ENCODE results near the gene NAT9. TPM values are rescaled to one million over a fixed set of nuclear protein-coding genes. Genes with fewer than 3 reads are reported as not detected.

NAT9 gene, protein sequence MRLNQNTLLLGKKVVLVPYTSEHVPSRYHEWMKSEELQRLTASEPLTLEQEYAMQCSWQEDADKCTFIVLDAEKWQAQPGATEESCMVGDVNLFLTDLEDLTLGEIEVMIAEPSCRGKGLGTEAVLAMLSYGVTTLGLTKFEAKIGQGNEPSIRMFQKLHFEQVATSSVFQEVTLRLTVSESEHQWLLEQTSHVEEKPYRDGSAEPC
- 10 to 100 TPM; 44.4 to 49.6 TPM for total RNA-seq

DNA sequence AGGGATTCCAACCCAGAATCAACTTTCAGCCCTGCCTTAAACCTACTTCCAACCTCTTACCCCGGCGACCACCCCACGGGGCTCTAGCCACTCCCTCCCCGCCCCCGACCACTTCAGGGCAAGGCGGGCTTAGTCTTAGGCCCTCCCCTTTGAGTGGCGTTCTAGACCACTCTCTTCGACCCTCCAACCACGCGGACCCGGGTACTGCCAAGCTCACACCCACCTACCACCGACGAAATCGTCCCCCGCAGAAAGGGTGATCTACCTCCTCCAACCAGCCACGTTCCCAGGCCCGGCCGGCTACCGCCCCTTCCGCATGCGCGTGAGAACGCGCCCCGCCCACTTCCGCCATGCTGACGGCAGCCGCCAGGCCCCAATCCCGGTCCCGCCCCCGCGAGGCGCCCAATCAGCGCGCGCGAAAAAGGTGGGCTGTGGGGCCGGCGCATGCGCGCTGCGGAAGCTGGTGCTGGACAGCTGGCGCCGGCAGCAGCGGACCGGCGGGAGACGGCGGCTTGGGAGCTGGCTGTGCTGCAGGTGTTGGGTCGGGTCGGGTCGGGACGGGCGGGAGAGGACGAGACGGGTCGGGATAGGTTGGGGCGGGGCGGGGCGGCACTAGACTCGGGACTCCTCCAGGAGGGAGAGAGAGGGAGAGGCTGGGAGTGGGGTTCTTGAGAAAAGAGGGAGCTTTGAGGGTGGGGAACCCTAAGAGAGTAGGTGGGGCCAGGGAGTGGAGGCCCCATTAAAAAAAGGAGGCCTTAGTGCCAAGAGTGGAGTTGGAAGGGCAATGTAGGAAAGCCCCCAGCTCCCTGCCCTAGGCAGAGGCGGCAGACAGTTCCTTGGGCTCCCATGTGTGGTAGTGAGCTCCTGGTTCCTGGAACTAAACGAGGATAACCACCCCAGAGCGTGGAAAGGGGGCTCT is at the start of gene NAT9:
Gene NAT9, minus strand, starts transcription at position 302 of the 919 bp plus-strand sequence. CDS start 647 bp downstream, outside the sequence.
- ChIA-PET POLR2A (interaction anchor here (1.1 to 2.1 kb wide), 4 partner anchors 22 to 97 kb away, joined by 3 to 14 read pairs (median 6); partner anchors contain the start of gene FDXR), CTCF (interaction anchor here (0.6 to 9.4 kb wide), 7 partner anchors 15 to 185 kb away, joined by 3 to 152 read pairs (median 7); no protein-coding TSS in a partner anchor)

DNA sequence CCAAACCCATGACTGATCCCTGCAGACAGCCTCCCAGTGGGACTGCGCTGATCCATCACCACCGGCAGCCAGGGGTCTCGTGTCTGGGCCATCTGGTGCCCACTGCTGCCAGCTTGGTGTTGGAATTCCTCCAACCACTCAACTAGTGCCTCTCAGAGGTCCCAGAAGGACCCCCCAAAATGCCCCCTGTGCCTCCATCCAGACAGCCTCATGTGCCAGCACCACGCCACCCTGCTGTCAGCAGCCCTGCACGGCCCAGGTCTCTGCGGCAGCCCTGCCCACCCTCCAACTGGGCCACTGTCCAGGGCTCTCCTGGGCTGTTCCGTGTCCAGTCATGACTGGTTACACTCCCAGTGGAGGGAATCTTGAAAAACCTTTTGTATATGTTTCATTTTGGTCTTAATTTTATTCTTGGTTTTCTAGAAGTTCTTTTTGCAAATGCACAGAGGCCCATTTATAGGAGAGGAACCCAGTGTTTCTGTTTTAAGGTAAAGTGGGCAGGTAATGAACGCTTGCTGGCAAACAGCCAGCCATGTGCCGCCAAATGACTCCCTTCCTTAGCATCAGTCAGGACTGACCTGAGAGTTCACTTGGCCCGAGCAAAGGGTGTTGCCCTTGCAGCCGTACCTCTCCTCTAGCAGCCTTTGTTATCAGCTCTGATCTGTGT is 48.9 kb upstream of the NAT9 start:
- ChIA-PET POLR2A (no interaction called here), CTCF (no interaction called here)

DNA sequence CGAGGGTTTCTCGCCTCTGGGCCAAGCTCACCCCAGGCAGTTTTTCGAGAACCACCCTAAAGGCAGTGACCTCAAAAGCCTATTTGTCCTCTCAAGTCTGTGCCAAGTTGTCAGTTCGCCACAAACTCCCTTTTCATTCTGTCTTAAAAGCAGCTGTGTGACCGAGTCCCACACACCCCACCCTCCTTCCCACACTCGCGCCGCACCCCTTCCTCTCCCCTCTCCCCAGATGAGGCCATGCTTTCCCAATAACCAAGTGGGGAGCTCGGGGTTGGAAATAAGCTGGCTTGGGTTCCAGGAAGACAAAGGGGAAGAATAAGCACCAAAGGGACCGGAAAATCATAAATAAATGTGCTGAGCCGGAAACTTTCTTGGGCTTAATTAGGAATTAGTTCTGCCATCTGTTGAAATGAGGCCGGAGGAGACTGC is 46.8 kb upstream of the NAT9 start:
- CTCF ChIA-PET = interaction anchor here (1.0 kb wide), 1 partner anchor 31 kb away, joined by 3 read pairs; no protein-coding TSS in a partner anchor
- POLR2A ChIA-PET = no interaction called here

DNA sequence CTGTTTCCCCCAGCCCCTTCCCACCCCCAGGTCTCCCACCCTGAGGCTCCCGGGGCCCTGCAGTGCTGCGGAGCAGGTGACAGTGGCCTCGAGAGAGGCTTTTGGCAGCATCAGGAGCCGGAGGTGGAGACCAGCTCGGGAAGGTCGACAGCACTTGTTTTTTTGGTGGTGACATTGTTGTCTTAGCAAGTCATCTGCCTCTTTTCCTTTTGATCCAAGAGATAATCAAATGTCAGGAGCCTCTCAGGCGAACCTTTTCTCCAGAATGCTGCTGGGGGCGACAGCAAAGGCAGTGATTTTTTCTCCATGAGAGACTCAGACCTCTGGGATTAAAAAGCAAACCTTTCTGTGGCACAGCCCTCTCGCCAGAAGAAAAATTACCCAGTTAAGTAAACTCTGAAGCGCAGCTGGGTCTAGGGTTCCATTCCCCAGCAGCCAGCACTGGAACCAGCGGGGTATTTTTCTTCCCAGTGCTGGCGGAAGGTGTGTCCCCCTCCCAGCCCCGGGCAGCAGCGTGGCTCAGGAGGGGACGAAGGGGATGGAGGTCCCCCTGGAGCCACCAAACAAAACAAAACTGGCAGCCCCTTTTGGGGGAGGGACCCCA is 46.3 kb upstream of the NAT9 start:
- ChIA-PET POLR2A (no interaction called here), CTCF (interaction anchor here (1.0 kb wide), 1 partner anchor 31 kb away, joined by 3 read pairs; no protein-coding TSS in a partner anchor)

- CTCF ChIA-PET = no interaction called here
- POLR2A ChIA-PET = no interaction called here
Observed at GRCh38 chr17:74821655-74822334, 45.6 kb upstream of the NAT9 start.

DNA sequence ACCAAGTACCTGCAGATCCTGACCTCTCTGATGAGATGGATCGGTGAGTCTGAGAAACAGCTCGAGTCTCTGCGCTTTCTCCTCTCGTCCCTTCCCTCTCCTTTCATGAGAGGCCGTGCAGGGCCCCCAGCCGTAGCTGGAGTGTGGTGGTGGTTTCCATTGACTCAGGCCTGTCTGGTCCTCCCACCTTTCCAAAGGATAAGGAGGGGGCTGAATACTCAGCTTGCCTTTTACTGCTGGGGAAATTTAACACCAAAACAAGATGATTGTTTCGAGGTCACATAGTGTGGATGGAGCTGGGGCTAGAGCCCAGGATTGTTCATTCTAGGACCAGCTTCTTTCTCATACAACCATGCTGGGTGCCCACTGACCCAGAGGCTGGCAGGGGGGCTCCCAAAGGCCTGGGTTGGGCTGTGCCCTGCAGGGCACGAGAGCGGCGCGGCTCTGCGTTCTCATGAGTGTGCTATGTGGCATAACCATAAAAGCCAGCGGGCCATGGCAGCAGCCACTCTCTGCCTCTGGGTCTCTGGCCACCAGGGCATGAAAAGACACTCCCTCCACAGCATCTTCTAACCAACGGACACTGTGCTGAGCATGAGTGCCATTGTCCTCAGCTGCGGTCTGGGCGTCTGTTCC is 43.8 kb upstream of the NAT9 start:
- POLR2A ChIA-PET = no interaction called here
- CTCF ChIA-PET = interaction anchor here (1.6 kb wide), 1 partner anchor 29 kb away, joined by 5 read pairs; no protein-coding TSS in a partner anchor

DNA sequence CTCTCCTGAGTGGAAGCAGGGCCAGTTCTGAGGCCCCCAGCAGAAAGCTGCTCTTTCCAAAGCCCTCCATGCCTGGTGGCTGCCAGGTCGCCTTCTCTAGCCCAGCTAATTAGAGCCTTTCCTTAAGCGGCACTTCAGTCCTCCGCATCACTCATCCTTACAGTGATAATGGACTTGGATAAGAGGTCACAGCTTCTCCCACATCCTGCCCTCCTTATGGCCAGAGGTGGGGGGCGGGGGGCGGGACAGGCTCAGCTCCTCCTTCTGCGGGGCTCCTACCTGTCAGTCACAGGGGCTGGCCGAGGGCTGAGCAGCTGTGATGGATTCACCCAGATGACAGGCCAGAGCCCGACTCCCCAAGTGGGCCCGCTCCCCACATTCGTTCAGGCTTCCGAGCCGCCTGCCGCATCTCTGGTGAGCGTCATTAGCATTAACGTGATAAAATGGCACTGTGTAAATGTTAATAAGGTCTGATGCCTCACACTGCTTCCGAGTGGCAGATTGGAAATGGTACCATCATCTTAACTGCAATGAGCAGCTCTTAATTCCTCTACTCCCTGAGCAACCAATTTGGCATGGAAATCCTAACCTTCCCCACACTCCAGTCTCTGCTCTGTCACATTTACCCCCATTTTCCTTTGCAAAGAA is 42.3 kb upstream of the NAT9 start:
- ChIA-PET CTCF (interaction anchor here (1.6 kb wide), 1 partner anchor 27 kb away, joined by 5 read pairs; no protein-coding TSS in a partner anchor), POLR2A (interaction anchor here (0.6 kb wide), 1 partner anchor 35 kb away, joined by 3 read pairs; no protein-coding TSS in a partner anchor)

GRCh38 chr17:74816905-74817620 is 40.9 kb upstream of the NAT9 start:
- CTCF ChIA-PET = interaction anchor here (1.6 kb wide), 1 partner anchor 10 kb away, joined by 5 read pairs; no protein-coding TSS in a partner anchor

DNA sequence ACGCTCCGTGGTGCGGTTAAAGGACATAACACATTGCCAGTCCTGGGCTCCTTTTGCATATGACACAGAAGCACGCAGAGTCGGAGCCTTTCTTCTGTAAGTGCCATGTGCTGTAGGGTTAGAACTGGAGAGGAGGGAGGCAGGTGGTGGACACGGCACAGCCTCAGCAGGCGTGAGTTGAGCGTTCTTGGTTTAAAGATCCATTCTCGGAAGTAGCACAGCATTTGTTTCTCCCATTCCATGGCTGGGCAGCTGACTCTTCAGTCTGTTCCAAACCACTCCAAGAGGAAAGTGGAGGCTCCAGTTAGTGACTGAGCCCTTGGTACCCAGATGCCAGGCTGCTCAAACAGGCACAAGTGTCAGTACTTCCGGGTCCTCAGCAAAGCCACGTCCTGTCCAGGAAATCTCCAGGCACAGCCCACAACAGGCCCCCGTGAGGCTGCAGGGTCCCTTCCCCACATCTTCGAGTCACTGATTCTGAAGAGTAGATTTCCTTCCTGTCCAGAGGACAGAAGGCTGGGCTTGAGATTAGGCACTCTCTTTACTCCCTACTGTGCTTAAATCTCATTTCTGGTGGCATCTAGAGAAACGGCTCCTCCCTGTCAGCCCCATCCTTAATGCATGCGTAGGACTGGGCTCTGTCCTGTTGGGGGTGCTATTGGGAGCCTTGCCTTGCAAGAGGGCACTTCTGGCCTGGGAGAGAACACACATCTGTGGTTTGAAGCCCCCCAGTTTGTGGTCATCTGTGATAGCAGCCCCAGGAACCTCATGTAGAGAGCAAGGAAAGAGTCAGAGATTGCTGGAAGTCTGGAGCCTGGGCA is 39.6 kb upstream of the NAT9 start:
- ChIA-PET CTCF (interaction anchor here (1.6 kb wide), 1 partner anchor 9 kb away, joined by 5 read pairs; no protein-coding TSS in a partner anchor), POLR2A (no interaction called here)

More at GRCh38 chr17:74816905-74817620, 40.9 kb upstream of the NAT9 start:
- POLR2A ChIA-PET = no interaction called here

GRCh38 chr17:74815067-74815466 is 38.9 kb upstream of the NAT9 start:
- CTCF ChIA-PET = interaction anchor here (0.6 kb wide), 1 partner anchor 1387 kb away, joined by 3 read pairs; no protein-coding TSS in a partner anchor
- POLR2A ChIA-PET = no interaction called here

- CTCF ChIA-PET = interaction anchor here (0.6 kb wide), 1 partner anchor 1387 kb away, joined by 3 read pairs; no protein-coding TSS in a partner anchor
- POLR2A ChIA-PET = no interaction called here
Observed at GRCh38 chr17:74814453-74814852, 38.3 kb upstream of the NAT9 start.

DNA sequence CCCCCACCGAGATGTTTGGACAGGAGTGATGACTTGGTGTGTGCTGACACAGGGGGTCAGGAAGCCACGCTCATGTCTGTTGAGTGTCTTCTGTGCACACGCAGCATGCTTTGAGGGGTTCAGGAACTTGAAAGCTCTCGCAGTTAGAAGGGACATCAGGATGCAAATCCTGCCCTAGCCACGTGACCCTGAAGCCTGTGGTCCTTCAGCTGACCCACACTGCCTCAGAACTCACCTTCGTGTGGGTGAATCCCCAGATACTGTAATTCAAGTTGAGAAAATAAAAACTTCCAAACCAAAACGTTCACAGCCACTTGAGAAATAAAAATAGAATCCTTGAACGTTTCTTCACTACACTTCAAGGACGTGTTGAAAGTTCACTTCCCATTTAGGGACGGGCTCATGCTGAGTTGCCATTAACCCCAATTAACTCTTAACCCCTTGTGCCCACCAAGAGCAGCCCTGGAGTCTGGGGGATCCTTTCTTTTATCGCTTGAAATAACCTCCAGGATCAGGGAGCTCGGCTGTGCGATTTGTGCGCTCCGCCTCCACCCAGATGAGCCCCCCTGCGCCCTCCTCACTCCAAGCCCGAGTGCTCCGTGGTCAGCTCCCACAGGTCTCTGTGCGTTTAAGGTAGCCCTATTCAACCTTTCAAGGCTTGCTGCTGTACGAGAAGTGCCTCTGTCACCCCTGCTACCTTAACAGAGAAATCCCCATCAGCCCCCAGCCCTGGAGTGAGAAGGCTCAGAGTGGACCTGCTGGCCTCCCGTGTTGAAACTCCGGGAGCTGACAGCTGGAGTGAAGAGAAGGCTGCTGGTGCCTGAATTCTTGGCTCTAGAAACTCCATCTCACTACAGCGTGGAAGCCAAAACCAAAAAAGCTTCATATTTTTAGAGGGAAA is 36.2 kb upstream of the NAT9 start:
- CTCF ChIA-PET = interaction anchor here (0.6 kb wide), 1 partner anchor 23 kb away, joined by 6 read pairs; no protein-coding TSS in a partner anchor

GRCh38 chr17:74810699-74811485 is 34.7 kb upstream of the NAT9 start:
- ChIA-PET POLR2A (no interaction called here), CTCF (no interaction called here)

More for the DNA sequence above, 36.2 kb upstream of the NAT9 start:
- POLR2A ChIA-PET = no interaction called here

DNA sequence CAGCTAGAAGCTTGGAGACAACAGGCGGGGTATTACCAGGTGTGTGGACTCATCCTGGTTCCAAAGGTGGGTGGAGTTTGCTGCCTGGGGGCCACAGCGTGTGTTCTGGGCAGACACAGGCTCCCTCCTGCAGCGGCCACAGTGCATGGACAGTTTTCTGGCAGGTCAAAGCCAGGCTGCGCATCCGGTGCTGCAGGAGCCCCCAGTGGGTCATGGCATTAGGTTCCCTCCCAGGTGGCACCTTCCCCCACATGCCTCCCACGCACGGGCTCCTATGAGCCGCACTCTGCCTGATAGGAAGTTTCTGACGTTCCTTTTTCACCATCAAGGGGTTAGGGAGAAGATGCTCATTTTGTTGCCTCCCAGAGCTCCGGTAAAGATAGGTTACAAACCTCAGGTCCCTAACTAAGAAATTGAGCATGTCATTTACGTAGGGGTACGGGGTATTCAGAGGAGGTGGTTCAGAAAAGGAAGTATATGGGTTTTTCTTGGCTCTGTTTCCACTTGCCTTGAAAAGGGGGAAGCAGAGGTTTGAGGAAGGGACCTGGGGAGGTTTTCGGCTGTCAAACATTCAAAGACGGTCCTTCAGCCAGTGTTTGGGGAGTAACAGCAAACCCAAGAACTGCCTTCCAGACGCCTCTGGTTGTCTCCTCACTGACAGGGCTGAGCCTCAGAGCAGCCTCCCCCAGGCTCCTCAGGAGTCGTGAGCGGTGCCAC is 32.7 kb upstream of the NAT9 start:
- ChIA-PET POLR2A (no interaction called here), CTCF (interaction anchor here (0.6 to 1.0 kb wide), 2 partner anchors 17 to 489 kb away, joined by 3 to 5 read pairs; no protein-coding TSS in a partner anchor)
